Astrocyte (in vitro differentiated cells and primary cell): ENCODE measurements around the gene CFAP141. TPM values are rescaled to one million over a fixed set of nuclear protein-coding genes. Genes with fewer than 3 reads are reported as not detected.

Experiments used
- DNase-seq: peaks from one replicate; pipeline ENCODE4 v3.0.0-alpha.2; 2010; ENCODE audit warnings: low read depth
- FAIRE-seq: peaks from 2 replicates; lab custom pipeline; 2011; peaks lifted over from hg19 to GRCh38; lab: Jason Lieb, UNC
- H2AFZ ChIP-seq: 2 replicates; pipeline ENCODE4 v1.6.0; 2012; ENCODE audit warnings: low read depth, low read length, inconsistent platforms
- H3K27ac ChIP-seq: 2 replicates; pipeline ENCODE4 v1.5.1; 2011; ENCODE audit warnings: low read depth, low read length, inconsistent platforms
- H3K27me3 ChIP-seq: 2 replicates; pipeline ENCODE4 v1.6.0; 2011; ENCODE audit warnings: low read length, inconsistent platforms; ENCODE audit not compliant: insufficient read depth
- H3K36me3 ChIP-seq: 2 replicates; pipeline ENCODE4 v1.5.1; 2011; ENCODE audit warnings: low read length, inconsistent platforms; ENCODE audit not compliant: insufficient read depth
- H3K4me1 ChIP-seq: 2 replicates; pipeline ENCODE4 v1.5.1; 2011; ENCODE audit warnings: low read length, inconsistent platforms; ENCODE audit not compliant: insufficient read depth
- H3K4me2 ChIP-seq: 2 replicates; pipeline ENCODE4 v1.6.0; 2012; ENCODE audit warnings: low read length, inconsistent platforms
- H3K4me3 ChIP-seq: 2 replicates; pipeline ENCODE4 v1.5.1; 2011; ENCODE audit warnings: low read depth, mild to moderate bottlenecking, low read length, inconsistent platforms; ENCODE audit not compliant: insufficient read depth
- H3K79me2 ChIP-seq: 2 replicates; pipeline ENCODE4 v1.6.0; 2012; ENCODE audit warnings: mild to moderate bottlenecking, low read length, inconsistent platforms; ENCODE audit not compliant: insufficient read depth
- H3K9ac ChIP-seq: 2 replicates; pipeline ENCODE4 v1.6.0; 2012; ENCODE audit warnings: mild to moderate bottlenecking, low read length, inconsistent platforms
- H3K9me3 ChIP-seq: 2 replicates; pipeline ENCODE4 v1.5.1; 2012; ENCODE audit warnings: low read depth, mild to moderate bottlenecking, low read length, inconsistent platforms; ENCODE audit not compliant: insufficient read depth
- H4K20me1 ChIP-seq: 2 replicates; pipeline ENCODE4 v1.6.0; 2012; ENCODE audit warnings: low read length, inconsistent platforms; ENCODE audit not compliant: insufficient read depth
- H3K27ac Mint-ChIP-seq: one replicate; pipeline ENCODE4 v1.8.0; 2021; ENCODE audit warnings: mild to moderate bottlenecking, mixed read lengths; ENCODE audit not compliant: unreplicated experiment
- H3K27me3 Mint-ChIP-seq: one replicate; pipeline ENCODE4 v1.8.0; 2021; ENCODE audit warnings: low read depth, mixed read lengths; ENCODE audit not compliant: unreplicated experiment
- H3K36me3 Mint-ChIP-seq: one replicate; pipeline ENCODE4 v1.8.0; 2021; ENCODE audit warnings: low read depth, mixed read lengths; ENCODE audit not compliant: unreplicated experiment
- H3K4me1 Mint-ChIP-seq: one replicate; pipeline ENCODE4 v1.8.0; 2021; ENCODE audit warnings: low read depth, mixed read lengths; ENCODE audit not compliant: unreplicated experiment
- H3K4me3 Mint-ChIP-seq: one replicate; pipeline ENCODE4 v1.8.0; 2021; ENCODE audit warnings: mild to moderate bottlenecking, moderate library complexity, mixed read lengths; ENCODE audit not compliant: unreplicated experiment
- H3K9me3 Mint-ChIP-seq: one replicate; pipeline ENCODE4 v1.8.0; 2021; ENCODE audit warnings: mild to moderate bottlenecking, mixed read lengths; ENCODE audit not compliant: unreplicated experiment
- EZH2 ChIP-seq: IDR thresholded peaks from 2 replicates; pipeline ENCODE4 v1.6.1; 2012; ENCODE audit warnings: mild to moderate bottlenecking, low read length, inconsistent platforms; ENCODE audit not compliant: insufficient read depth
- total RNA-seq: library from RNA; stranded (reverse); gene quantifications from 2 replicates; pipeline ENCODE4 v1.2.1, GENCODE V29; 2021
- TF ChIP-seq, protein P1 (sequence below): IDR thresholded peaks from 2 replicates; pipeline ENCODE4 v1.5.1; 2011; ENCODE audit warnings: low read depth, mild to moderate bottlenecking, inconsistent platforms, low read length, moderate library complexity; ENCODE audit not compliant: insufficient read depth

The CFAP141 gene
- total RNA-seq, 1 donor from 2014 or later = not detected

DNA sequence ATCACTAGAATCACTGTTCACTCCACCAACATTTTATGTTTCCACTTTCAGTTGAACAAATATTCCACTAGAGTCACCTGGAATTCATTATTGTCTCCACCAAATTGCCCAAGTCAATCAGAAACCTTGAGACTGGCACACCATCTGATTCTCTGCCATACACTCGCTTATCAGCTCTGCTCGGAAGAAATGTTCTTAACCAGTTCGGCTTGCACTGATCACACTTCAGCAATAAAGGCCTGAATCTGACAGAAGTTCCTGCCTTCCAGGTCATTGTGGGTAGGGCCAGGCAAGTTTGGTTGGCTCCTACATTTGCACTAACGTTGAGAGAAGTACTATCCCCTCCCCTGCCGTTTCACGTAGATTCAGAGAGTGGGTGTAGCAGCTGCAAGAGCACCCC is 24.2 kb downstream of the CFAP141 start:
- peak overlapping the region; percentile 100 for H3K4me3 Mint-ChIP-seq
- no peak overlapping the region for H2AFZ ChIP-seq
- peaks cover 2% of the 10 kb centered on the region for H3K9me3 Mint-ChIP-seq

DNA sequence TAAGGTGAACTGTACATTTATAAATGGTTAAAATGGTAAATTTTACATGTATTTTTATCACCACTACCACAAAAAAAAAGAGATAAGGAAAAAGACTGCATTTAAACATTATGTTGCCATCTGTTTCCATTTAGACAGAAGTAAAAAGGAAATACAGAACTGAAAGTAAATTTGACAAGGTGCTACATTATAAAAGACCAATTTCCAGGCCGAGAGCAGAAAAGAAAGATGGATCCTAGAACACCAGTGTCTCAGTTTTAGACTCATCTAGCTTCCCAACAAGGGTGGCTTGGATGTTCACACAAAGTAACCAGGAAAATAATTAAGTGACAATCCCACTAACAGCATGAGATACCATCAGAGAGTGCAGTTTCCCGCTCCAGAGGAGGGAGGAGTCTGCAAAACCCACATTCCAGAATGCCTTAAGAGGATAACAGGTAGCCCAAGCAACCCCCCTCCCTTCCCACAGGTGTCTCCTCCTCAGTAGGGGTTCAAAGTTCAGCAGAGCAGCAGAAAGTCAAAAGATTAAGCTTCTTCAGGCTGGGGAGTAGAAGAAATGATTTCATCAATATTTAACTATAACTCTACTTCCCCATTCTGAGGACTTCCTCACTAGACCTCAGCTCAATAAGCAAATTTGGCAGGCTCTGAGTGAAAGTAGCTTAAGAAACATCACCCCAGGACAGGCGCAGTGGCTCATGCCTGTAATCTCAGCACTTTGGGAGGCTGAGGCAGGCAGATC is 26.0 kb downstream of the CFAP141 start:
- H2AFZ ChIP-seq = no peak overlapping the region
- Mint-ChIP-seq H3K4me1 (peaks cover 57% of the 10 kb centered on the region), H3K4me3 (peak overlapping the region; percentile 76), H3K27ac (peak overlapping the region; percentile 73), H3K27me3 (no peaks in the 10 kb centered on the region), H3K9me3 (peaks cover 2% of the 10 kb centered on the region), H3K36me3 (peaks cover 4% of the 10 kb centered on the region)
- H3K4me2 ChIP-seq = peak overlapping the region; percentile 94
- peaks cover 44% of the 10 kb centered on the region for H3K4me1 ChIP-seq
- peak overlapping the region; percentile 33 for H3K9ac ChIP-seq
- peaks cover 77% of the 10 kb centered on the region for H4K20me1 ChIP-seq
- peaks cover 19% of the 10 kb centered on the region for H3K36me3 ChIP-seq
- H3K9me3 ChIP-seq = no peaks in the 10 kb centered on the region
- H3K27ac ChIP-seq = no peak overlapping the region
- no peak for FAIRE-seq
- TF ChIP-seq EZH2 = no peak
- TF ChIP-seq, protein P1, sequence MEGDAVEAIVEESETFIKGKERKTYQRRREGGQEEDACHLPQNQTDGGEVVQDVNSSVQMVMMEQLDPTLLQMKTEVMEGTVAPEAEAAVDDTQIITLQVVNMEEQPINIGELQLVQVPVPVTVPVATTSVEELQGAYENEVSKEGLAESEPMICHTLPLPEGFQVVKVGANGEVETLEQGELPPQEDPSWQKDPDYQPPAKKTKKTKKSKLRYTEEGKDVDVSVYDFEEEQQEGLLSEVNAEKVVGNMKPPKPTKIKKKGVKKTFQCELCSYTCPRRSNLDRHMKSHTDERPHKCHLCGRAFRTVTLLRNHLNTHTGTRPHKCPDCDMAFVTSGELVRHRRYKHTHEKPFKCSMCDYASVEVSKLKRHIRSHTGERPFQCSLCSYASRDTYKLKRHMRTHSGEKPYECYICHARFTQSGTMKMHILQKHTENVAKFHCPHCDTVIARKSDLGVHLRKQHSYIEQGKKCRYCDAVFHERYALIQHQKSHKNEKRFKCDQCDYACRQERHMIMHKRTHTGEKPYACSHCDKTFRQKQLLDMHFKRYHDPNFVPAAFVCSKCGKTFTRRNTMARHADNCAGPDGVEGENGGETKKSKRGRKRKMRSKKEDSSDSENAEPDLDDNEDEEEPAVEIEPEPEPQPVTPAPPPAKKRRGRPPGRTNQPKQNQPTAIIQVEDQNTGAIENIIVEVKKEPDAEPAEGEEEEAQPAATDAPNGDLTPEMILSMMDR = no peak
- no peak for DNase-seq
- peak overlapping the region; percentile 51 for H3K4me3 ChIP-seq
- H3K79me2 ChIP-seq = peaks cover 80% of the 10 kb centered on the region
- no peaks in the 10 kb centered on the region for H3K27me3 ChIP-seq

More for the DNA sequence above, 24.2 kb downstream of the CFAP141 start:
- H3K4me3 ChIP-seq = peak overlapping the region; percentile 99
- DNase-seq (no peak), FAIRE-seq (no peak)
- TF ChIP-seq EZH2 = no peak
- TF ChIP-seq, protein P1 = no peak
- Mint-ChIP-seq H3K27ac (peak overlapping the region; percentile 98), H3K36me3 (peaks cover 4% of the 10 kb centered on the region), H3K27me3 (no peaks in the 10 kb centered on the region), H3K4me1 (peaks cover 45% of the 10 kb centered on the region)
- H3K27me3 ChIP-seq = peaks cover 2% of the 10 kb centered on the region
- peak overlapping the region; percentile 94 for H3K9ac ChIP-seq
- H3K4me1 ChIP-seq = peaks cover 44% of the 10 kb centered on the region
- H4K20me1 ChIP-seq = peaks cover 59% of the 10 kb centered on the region
- peak overlapping the region; percentile 94 for H3K4me2 ChIP-seq
- H3K27ac ChIP-seq = peak overlapping the region; percentile 79
- H3K9me3 ChIP-seq = no peaks in the 10 kb centered on the region
- peaks cover 62% of the 10 kb centered on the region for H3K79me2 ChIP-seq
- peaks cover 11% of the 10 kb centered on the region for H3K36me3 ChIP-seq
